Measurements from ENCODE around the gene CHERP. TPM values are rescaled to one million over a fixed set of nuclear protein-coding genes. Genes with fewer than 3 reads are reported as not detected.

CHERP gene
- total and polyA plus RNA-seq, 2 of the 8 experiments (the other 6 are each of a cell fraction or from before 2014, with no cell fraction given): 13.9 to 73.7 TPM

- TF ChIP-seq CTCF (IDR thresholded peaks at IDR 0.05; ENCODE audit: control extremely low read depth in 1 of 3, insufficient read depth in 1 of 3, low read depth in 1 of 3, low read length in 3 of 3): no peak
- no peak for TF ChIP-seq RAD21 (IDR thresholded peaks at IDR 0.05 in 1 of 2, conservative IDR thresholded peaks at IDR 0.05 in 1 of 2; ENCODE audit: low read depth in 2 of 2, low read length in 2 of 2)
- TF ChIP-seq KDM1A (IDR thresholded peaks at IDR 0.05; ENCODE audit: borderline replicate concordance, low read length): no peak
- TF ChIP-seq PHF8 (conservative IDR thresholded peaks at IDR 0.05; ENCODE audit: low read depth, low read length): no peak
Observed at GRCh38 chr19:16581145-16581970, 39.1 kb upstream of the CHERP start (continued).

Measured in H1 (cell line).